Measurements from ENCODE around the gene IFI30.

Gene IFI30

GRCh38 chr19:18172331-18173053, 1.1 kb upstream of the IFI30 start:
- DNase-seq, result no peak

- no peak for DNase-seq
These were observed 500 bp upstream of the IFI30 start for GRCh38 chr19:18173054-18173571.

- DNase-seq, result no peak
These were observed 1.4 kb downstream of the IFI30 start for GRCh38 chr19:18174983-18175382.

GRCh38 chr19:18176367-18177310, 3.0 kb downstream of the IFI30 start:
- no peak for DNase-seq

GRCh38 chr19:18179957-18180356, 6.3 kb downstream of the IFI30 start:
- DNase-seq, result no peak

- no peak for DNase-seq
These were observed 9.9 kb downstream of the IFI30 start for GRCh38 chr19:18183529-18183928.

- DNase-seq, result no peak
These were observed 11.9 kb downstream of the IFI30 start for GRCh38 chr19:18185538-18185937.

GRCh38 chr19:18190278-18190677, 16.7 kb downstream of the IFI30 start:
- no peak for DNase-seq

- no peak for DNase-seq
These were observed 18.0 kb downstream of the IFI30 start for GRCh38 chr19:18191640-18192062.

- peak; percentile 97 for DNase-seq
These were observed 19.2 kb downstream of the IFI30 start, which contains the start of gene MPV17L2 for GRCh38 chr19:18192673-18193387. TSS of gene MPV17L2 (plus strand) at chr19:18193218. CDS start at chr19:18193282, 64 bp downstream.

GRCh38 chr19:18193388-18194180, 20.0 kb downstream of the IFI30 start:
- DNase-seq, result no peak

- DNase-seq, result no peak
These were observed 20.5 kb downstream of the IFI30 start for GRCh38 chr19:18194181-18194530.

GRCh38 chr19:18194554-18195238, 21.1 kb downstream of the IFI30 start:
- DNase-seq, result no peak

- DNase-seq, result no peak
These were observed 22.9 kb downstream of the IFI30 start for GRCh38 chr19:18196511-18196845.

- no peak for DNase-seq
These were observed 23.7 kb downstream of the IFI30 start for GRCh38 chr19:18197306-18197705.

GRCh38 chr19:18197941-18198340, 24.3 kb downstream of the IFI30 start:
- DNase-seq, result no peak

GRCh38 chr19:18198374-18198773, 24.8 kb downstream of the IFI30 start:
- DNase-seq, result no peak

GRCh38 chr19:18202397-18202777, 28.8 kb downstream of the IFI30 start:
- DNase-seq, result no peak

GRCh38 chr19:18202778-18203407, 29.3 kb downstream of the IFI30 start:
- no peak for DNase-seq

GRCh38 chr19:18203408-18203862, 29.8 kb downstream of the IFI30 start:
- no peak for DNase-seq

GRCh38 chr19:18203863-18204393, 30.3 kb downstream of the IFI30 start, which contains the start of gene RAB3A:
TSS of gene RAB3A (minus strand) at chr19:18204042. CDS start at chr19:18202740, 1,302 bp downstream.
- DNase-seq, result peak; percentile 98
